GM19043 (cell line): ENCODE results near the gene MKX.

ENCODE experiments used
- ATAC-seq: cut with Tn5 transposase; IDR thresholded peaks from one replicate; pipeline ENCODE4 v1.9.1; 2021; ENCODE audit warnings: low read depth; ENCODE audit not compliant: unreplicated experiment

MKX gene

GRCh38 chr10:27660711-27661110 is 84.9 kb downstream of the MKX start:
- ATAC-seq, result no peak

- ATAC-seq, result no peak
These were observed 85.4 kb downstream of the MKX start for GRCh38 chr10:27660268-27660667.

DNA sequence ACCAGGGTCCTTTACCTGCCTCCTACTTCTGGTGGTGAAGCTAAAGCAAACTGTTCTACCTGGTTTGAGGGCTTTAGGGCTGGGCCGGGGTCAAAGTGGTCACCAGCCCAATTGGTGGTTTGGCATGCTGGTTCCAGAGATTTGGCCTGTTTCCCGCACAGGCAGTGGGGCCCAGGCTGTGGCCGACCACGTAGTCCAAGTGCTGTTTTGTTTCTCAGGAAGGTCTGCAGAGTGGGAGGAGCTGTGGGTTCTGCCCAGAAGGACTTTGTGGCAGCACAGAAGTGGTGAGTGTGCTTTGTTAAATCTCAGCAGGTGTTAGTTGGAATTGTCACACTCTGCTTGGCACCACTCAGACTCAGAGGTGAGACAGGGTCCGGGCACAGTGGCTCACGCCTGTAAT is 85.8 kb downstream of the MKX start:
- no peak for ATAC-seq

DNA sequence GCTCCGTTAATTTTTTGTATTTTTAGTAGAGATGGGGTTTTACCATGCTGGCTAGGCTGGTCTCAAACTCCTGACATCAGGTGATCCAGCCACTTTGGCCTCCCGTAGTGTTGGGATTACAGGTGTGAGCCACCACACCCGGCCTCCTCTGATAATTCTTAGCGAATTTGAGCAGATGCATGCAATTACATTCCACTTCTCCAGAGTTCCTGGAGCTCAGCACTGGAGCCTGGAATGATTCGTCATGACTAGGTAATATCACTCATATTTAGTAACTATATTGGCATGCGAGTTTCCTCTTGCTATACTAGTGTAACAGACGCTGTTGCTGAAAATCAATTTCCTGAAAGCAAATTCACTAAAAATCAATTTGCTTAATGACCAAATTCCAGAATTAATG is 86.8 kb downstream of the MKX start:
- ATAC-seq, result no peak

DNA sequence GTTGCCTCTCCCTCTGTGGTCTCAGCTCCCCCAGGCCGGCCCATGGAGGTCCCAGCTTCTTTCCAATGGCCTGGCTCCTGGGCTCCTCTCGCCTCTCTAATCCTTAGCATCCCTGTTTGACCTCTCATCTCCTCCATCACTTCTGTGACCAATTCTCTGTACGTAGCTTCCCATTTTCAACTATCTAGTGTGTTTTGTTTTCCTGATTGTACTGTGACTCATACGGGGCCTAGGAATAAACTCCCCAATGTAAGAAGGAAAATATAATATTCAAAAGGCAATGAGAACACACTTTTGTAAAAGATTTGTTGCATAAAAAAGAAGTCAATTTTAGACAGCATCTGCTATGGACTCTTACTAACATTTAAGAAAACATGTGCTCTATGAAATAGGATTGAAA is 90.3 kb downstream of the MKX start:
- ATAC-seq, result no peak

DNA sequence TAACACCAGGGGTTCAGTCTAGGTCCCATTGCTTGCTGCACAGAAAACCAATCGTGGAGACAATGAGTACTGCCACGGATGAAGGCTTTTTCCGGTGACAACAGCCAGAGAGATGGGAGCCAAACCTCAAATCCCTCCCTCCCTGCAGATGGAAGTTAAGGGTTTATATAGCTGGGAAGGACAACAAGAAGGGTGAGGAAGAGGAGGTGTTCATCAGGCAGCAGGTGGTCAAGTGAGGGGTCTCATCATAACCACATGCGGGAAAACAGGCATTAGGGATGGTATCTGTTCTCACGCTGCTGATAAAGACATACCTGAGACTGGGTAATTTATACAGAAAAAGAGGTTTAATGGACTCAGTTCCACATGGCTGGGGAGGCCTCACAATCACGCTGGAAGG is 91.3 kb downstream of the MKX start:
- no peak for ATAC-seq

GRCh38 chr10:27646604-27647175 is 98.9 kb downstream of the MKX start:
- ATAC-seq, result no peak

DNA sequence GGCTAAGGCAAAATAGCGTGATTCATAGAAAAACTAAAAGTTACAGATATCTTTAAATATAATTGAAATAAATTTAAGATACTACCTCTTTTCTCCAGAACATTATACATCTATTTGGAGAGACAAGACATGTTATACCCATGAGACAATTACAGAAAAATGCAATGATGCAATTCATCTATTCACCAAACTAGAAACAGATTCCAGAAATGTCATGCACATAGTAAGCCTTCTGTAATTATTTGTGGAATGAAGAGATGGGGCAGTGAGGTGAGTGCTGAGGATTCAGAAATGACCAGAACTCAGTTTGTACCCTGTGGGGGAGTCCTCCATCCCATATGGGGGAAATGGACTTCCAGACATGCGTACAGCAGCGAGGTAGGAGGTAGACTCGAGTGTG is 99.4 kb downstream of the MKX start:
- no peak for ATAC-seq

GRCh38 chr10:27644307-27644939 is 101.2 kb downstream of the MKX start:
- ATAC-seq, result no peak

GRCh38 chr10:27643301-27643700 is 102.3 kb downstream of the MKX start:
- no peak for ATAC-seq

DNA sequence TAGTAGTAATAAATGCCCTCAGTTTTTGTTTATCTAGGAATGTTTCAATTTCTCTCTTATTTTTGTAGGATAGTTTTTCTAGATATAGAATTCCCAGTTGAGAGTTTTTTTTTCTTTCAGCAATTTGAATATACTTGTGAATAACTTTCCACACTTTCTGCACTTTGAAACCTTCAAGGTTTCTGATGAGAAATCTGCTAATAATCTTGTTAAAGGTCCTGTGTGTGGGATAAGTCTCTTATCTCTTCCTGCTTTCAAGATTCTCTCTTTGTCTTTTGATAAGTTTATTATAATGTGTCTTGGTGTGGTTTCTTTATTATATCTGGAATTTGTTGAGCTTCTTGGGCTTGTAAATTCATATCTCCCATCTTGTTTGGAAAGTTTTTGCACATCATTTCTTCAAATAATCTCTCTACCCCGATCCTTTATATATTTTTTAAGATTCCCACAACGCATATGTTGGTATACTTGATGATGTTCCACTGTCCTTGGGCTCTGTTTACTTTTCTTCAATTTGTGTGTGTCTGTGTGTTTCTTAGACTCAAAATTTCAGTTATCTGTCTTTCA is 103.5 kb downstream of the MKX start:
- no peak for ATAC-seq

DNA sequence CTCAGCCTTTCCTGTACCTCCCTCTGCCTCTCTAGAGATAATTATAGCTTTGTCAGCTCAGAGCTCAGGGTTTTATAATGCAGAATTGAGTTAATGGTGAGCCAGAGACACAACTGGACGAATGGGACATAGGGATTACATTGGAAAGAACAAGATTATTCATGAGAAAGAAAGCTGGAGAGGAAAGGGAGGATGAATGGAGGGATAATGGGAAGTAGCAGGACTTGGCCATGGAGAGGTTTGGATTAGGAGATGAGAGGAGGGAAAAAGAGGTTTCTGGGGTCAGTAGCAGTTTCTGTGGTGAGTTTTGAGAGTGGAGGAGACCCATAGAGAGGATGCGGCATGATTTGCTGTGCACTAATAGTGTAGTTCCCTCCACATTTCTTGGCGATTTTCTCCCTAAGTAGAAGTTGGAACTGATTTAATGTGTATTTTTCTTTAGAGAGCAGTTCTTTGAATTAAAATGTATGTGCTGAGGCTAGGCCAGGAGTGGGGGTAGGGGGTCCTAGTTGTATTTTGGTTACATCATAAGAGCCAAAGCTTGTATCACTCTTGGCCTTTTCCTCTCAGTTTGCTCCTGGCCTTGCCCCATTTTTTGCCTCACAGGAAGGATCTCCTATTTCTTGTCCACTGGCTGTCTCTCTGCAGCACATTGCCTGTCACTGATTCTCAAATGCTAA is 107.4 kb downstream of the MKX start:
- no peak for ATAC-seq

DNA sequence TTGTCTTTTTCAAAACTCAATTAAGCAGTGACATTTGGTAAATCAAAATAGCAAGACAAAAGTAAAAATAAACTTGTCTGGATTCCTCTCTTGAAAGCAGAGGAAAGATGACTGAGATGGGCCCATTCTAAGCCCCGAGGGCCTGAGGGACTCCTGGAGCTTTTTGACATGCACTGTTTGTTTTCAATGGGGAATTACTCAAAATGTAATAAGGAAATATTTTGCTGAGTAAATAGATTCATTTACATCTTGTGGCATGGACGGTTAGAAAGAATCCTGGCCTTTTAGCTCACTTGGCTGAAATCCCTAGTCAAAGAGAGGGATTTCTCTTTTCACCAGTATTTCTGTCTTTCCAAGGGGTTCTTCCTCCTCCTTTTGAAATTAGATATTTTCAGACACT is 108.0 kb downstream of the MKX start:
- no peak for ATAC-seq

GRCh38 chr10:27636816-27637215 is 108.8 kb downstream of the MKX start:
- ATAC-seq, result no peak

DNA sequence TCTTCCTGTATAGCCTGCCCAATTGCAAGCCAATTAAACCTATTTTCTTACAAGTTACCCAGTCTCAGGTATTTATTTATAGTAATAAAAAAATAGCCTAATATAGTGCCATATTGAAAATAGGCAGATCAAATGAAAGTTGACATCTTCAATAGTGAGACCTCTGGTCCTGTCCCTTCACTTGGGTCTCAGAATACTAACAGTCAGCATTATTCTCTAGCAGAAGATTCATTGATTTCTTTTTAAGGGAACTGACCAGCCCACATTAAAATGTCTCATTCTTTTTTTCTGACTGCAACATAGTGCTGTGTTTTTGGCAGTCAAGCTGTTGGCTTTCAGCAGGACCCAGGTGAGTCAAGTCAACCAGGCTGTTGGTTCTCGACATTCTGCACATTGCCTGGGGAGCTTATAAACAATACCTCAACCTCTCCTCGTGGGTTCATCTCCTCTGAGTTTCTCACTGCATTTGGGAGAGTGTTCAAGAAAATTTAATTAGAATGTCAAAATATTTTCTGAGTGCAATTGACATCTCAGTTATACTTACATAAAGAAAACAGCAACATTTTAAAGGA is 109.8 kb downstream of the MKX start:
- ATAC-seq, result no peak

DNA sequence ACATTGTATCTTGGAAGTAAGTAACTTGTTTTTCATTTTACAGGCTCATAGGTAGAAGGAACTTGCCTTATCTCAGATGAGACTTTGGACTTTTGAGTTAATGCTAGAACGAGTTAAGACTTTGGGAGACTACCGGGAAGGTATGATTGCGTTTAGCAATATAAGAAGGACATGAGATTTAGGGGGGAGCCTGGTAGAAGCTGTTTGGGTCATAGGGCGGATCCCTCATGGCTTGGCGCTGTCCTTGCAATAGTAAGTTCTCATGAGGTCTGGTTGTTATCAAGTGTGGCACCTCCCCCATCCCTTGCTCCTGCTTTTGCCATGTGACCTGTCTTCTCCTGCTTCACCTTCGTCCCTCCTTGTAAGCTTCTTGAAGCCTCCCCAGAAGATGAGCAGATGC is 110.3 kb downstream of the MKX start:
- no peak for ATAC-seq

- ATAC-seq, result no peak
These were observed 117.0 kb downstream of the MKX start for GRCh38 chr10:27628621-27629020.

- no peak for ATAC-seq
These were observed 118.7 kb downstream of the MKX start for GRCh38 chr10:27626890-27627289.

- ATAC-seq, result no peak
These were observed 120.0 kb downstream of the MKX start for GRCh38 chr10:27625452-27626211.

DNA sequence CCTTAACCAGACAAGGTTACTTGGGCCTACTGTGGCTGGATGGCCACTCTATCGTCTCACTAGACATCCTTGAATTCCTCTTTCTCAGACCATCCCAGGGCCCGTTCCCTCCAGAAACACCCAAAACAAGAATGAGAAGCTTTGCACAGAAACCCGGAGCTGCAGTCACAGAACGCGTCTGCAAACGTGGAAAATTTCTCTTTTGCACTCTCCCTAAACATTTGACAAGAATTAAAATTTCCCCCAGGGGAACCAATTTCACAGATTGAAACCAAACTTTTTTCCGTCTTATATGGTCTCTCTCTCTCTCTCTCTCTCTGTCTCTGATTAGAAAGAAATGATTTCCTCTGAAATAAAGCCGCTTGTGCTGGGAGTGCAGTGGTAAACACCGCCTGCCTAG is 120.7 kb downstream of the MKX start:
- ATAC-seq, result no peak
